ENCODE results near the gene PTPN4.
"Not testable (repeated sequence)": the region's sequence is repeated elsewhere in the genome, so short reads cannot be mapped to it uniquely, and the experiment has no call there.

PTPN4 gene

DNA sequence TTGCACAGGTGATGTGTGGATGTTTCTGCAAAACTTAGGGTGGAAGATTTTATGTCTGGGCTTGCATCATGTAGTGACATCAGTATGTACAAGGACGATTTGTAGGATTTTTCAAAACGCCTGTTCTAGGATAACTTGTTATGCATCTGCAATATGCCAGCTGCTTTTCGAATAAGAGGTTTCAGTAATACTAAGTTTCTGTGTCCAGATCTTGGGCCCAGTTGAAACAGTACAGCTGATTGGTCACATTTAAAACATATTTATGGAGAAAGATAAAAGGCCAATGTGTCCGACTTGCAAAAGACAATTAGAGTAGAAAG, 1.2 kb downstream of the PTPN4 start:
- DNase-seq, result no peak
- no peak for ATAC-seq

DNA sequence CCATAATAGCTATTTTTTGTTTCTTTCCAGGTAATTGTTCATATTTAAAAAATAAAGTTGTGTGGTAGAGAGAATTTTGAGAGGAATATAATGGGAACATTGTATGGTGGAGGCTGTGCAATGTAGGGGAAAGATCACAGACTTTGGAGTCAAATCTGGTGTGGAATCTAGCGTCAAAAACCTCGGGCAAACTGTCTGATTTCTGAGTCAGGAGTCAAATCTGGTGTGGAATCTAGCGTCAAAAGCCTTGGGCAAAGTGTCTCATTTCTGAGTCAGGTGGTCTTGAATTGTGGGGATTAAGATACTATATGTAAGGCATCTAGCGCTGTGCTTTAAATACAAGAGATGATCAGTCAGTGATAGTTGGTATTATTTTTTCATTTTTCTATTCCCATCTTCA, 5.1 kb downstream of the PTPN4 start:
- no peak for ATAC-seq
- DNase-seq, result no peak

DNA sequence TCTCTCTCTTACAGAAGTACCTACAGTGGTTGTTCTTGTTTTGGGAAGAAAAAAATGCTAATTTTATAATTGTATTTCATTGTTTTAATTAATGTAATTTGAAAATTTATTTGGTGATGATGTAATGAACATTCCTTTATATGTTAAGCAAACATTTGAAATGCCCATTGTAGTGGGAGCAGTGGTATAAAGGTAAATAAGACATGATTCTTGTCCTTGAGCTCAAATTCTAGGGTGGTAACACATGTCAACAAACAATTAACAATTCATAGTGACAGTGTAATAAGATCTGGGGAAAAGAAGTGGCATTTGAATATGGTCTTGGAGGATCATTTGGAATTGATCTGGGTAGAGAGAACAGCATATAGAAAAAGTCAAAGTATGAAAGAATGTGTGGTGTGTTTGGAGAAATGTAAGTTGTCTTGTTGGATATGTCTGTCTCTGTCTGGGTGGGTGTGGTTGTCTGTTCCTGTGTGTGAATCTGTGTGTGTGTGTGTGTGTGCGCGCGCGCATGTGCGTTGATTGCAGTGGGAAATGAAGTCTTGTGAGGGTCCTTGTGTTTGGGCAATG, 5.8 kb downstream of the PTPN4 start:
- DNase-seq (no peak), ATAC-seq (no peak)

DNA sequence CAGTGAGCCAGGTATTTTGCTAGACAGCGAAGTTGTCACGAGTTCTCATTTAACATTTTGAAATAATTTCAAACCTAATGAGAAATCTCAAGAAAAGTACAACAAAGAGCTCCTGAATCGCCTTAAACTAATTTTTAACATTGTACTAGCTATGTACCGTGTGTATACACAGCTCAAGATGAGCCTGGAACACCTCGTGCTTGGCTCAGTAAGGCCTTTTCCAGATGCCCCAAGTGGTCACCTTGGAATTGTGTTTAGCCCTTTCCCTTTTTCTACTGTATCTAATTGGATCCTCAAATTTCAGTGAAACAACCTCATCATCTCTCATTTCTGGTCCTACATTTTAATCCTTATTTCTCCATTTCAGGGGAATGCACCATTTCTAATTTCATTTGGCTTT, 7.2 kb downstream of the PTPN4 start:
- no peak for ATAC-seq

DNA sequence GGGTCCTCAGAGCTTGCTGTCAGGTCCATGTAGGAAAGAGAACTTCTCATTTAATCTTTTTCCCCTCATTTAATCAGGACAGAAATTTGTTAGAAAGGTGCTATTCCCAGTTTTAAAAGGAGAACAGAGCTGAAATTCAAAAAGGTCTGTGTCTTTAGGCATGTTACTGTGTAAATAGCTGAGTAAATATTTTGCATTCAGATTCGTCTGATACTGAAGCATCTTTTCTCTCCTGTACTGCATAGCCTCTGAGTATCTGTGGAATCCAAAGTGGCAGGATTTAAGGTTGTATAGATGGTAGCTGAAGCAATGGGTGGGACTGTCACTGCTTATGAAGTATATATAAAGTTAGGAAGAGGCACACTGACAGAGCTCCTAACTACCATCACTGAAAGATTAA, 9.0 kb downstream of the PTPN4 start:
- ATAC-seq, result no peak
- no peak for DNase-seq

More for the DNA sequence above, 7.2 kb downstream of the PTPN4 start:
- DNase-seq, result no peak

DNA sequence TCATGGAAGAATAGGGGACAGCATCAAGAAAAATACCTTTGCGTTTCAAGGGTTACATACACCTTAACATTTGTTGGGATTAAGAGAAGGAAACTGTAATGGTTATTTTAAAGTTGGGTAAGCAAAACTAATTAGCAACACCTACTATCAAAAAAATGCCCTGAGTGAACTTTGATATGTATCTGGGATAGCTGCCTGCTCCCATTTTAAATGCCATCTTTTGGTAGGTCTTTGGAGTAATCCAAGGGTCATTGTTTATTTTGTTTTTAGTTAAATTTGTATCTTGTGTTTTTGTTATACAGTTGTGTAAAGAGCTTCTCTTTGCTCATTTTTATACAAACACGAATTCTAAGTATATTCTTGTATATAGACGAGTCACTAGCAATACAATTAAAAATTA, 9.9 kb downstream of the PTPN4 start:
- ATAC-seq (no peak), DNase-seq (no peak)

DNA sequence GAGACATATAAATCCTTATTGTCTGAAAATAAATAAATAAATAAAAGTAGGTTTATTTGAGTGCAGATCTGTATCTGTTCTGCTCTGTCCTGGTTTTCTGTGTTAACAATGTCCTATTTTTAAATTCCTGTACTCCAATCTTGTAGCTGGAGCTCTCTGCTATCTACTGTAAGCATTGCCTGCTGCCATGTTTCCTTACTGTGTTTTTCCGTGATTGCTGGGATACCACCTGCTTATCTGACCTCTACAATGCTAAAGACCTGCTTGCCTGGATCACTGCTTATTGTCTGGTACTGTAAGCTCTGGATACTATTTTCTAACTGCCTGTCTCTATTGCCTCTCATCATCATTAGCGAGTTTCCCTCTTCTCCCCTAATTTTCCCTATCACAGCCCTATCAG, 11.6 kb downstream of the PTPN4 start:
- ATAC-seq (no peak), DNase-seq (no peak)

DNA sequence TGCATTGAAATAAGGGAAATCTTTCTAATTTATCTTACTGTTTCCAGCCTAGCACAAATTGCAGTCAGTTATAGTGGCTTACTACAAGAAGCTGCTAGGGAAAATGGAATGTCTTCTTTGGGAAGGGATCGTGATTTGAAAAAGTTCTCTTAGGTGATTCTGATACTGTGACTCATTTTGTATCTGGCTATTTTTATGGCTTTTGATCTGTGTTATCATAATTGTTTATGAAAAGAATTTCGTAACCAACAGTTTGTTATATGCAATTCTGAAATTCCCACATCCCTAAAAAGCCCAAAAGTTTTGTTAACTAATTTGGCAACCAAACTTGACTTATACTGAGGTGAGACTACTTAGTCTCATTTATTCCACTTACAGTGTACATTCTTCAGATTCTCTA, 12.4 kb downstream of the PTPN4 start:
- DNase-seq (no peak), ATAC-seq (no peak)

DNA sequence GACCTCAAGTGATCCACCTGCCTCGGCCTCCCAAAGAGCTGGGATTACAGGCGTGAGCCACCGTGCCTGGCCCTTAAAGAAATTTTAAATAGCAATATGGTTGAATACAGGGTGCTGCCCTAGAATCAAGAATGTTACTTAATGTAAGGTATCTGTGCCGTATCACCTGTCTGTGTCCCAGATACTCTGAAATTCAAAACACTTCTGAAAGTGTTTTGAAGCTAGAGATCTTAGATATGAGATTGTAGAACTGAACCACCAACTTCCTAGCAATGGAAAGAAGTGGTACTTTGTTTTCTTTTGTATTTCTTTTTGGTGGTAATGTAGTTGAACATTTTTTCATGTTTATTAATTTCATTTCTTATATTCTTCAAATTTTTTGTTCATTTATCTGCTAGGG, 13.0 kb downstream of the PTPN4 start:
- ATAC-seq (no peak), DNase-seq (no peak)

DNA sequence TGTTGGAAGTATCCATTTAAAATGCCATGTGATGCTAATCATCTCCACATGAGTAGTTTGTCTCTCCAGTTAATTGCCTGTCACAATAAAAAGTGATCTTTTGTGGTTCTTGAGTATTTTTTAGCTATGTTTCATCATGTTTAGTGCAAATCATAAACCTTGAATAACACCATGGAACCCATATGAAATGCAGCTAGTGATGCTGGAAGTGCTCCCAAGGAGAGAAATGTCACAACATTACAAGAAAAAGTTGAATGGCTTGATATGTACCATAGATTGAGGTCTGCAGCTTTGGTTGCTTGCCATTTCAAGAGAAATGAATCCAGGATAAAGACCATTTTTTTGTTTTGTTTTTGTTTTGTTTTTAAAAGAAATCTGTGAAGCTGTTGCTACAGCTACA, 14.3 kb downstream of the PTPN4 start:
- ATAC-seq, result no peak
- DNase-seq, result no peak

DNA sequence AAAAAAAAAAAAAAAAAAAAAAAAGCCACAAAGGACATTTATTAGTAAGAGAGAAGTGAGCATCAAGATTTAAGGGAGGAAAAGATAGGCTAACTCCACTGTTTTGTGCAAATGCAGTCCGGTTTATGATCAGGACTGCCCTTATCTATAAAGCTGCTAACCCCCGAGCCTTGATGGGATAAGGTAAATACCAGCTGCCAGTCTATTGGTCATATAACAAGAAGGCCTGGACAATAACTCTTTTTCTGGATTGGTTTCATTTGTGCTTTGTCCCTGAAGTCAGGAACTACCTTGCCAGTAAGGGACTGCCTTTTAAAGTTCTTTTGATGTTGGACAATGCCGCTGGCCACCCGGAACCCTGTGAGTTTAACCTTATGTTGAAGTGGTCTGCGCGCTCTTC, 15.4 kb downstream of the PTPN4 start:
- no peak for DNase-seq
- ATAC-seq, result no peak

DNA sequence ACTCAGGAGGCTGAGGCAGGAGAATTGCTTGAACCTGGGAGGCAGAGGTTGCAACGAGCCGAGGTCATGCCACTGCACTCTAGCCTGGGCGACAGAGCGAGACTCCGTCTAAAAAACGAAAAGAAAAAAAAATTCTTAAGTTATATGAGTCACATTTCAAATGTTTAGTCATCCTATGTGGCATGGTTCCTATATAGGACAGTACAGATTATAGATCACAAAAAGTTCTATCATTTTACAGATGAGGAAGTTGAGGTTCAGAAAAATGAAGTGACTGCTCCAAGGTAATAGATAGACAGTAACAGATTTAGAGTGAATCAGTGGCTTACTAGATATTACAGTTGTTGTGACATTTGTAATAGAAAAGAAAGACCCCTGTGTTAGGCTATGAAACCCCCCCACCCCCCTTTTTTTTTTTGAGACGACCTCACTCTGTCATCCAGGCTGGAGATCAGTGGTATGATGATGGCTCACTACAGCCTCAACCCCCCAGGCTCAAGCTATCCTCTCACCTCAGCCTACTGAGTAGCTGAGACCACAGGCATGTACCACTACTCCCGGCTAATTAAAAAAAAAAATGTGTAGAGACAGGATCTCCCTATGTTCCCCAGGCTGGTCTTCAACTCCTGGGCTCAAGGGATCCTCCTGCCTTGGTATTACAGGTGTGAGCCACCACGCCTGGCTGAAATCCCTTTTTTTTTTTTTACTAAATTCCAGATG, 22.7 kb downstream of the PTPN4 start:
- peak; percentile 40 for ATAC-seq

DNA sequence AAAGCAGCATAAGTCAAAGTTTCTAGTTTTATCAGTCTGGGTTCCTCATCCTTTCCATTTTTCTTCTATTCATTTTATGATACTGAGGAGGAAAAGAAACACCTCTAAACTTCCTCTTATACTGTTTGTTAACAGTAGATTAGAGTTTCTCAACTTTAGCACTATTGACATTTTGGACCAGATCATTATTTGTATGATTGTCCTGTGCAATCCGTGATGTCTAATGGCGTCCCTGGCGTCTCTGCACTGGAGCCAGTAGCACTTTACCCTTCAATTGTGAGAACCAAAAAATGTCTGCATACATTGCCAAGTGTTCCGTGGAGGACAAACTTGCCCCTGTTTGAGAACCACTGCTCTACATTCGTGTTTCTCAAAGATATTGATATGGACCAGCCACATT, 25.2 kb downstream of the PTPN4 start:
- no peak for ATAC-seq
- DNase-seq, result no peak

More for the DNA sequence above, 22.7 kb downstream of the PTPN4 start:
- DNase-seq, result no peak

DNA sequence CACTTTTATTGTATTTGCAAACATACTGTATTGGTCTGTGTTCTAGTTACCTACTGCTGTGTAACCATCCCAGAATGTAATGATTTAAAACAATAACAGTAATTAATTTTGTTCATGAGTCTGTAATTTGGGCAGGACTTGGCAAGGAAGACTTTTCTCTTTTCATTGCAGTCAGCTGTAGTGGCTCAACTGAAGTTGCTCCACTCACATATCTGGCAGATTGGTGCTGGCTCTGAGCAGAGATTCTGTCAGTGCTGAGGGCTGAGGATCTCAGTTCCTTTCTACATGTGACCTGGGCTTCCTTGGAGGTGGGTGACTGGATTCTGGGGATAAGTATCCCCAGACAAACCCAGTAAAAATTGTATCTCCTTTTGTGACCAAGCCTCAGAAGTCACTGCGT, 26.6 kb downstream of the PTPN4 start:
- ATAC-seq (no peak), DNase-seq (no peak)

DNA sequence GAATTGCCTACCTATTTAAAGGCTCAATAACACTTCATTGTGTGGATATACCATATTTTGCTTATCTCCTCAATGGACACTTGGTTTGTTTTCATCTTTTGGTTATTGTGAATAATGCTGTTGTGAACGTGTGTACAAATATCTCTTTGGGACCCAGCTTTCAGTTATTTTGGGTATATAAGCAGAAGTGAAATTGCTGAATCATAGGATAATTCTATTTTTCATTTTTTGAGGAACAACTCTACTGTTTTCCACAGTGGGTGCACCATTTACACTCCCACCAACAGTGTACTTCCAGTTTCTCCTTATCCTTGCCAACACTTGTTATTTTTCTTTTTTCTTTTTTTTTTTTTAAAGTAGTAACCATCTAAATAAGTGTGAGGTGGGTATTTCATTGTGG, 29.0 kb downstream of the PTPN4 start:
- no peak for DNase-seq
- ATAC-seq, result no peak

DNA sequence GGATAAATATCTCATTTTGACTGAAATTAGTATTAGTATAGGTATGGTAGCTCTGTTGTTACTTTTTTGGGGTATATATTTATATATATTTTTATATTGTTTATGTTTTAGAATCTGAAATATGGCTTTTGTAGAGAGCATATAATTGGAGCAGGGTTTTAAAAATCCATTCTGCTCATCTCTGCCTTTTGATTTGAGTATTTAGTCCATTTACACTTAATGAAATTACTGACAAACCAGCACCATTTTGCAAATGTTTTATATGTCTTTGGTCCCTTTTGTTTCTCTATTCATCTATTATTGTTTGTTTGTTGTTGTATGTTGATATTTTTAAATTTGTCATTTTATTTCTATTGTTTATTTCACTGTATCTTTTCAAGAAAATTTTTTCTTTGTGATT, 30.7 kb downstream of the PTPN4 start:
- ATAC-seq, result no peak
- DNase-seq, result no peak

DNA sequence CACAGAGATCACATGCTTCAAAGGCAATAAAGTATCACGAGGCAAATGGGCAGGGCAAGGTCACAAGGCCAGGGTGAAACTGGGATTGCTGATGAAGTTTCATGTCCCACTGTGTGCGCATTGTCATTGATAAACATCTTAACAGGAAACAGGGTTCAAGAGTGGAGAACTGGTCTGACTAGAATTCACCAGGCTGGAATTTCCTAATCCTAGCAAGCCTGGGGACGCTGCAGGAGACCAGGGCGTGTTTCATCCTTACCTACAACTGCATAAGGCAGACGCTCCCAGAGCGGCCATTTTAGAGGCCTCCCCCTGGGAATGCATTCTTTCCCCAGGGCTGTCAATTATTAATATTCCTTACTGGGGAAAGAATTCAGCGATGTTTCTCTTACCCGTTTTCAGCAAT, 33.2 kb downstream of the PTPN4 start:
- DNase-seq (no peak), ATAC-seq (no peak)

DNA sequence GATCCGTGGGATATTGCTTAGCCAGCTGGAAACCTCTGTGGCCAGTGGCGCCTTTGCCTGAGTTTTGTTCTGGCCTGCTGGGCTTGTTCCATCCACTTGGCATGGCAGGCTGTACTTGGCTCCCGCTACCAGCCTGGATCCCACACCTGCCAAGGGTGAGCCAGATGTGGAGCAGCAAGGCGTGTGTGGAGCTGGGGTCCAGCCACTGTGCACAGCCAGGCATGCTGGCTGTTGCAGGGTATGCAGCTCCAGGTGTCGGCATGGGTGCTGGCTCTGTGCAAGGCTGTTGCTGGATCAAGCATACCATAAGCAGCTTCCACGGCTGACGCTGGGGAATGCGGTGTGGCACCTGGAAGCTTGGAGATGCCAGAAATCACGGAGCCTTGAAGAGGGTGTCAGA, 34.5 kb downstream of the PTPN4 start:
- ATAC-seq (no peak), DNase-seq (no peak)

DNA sequence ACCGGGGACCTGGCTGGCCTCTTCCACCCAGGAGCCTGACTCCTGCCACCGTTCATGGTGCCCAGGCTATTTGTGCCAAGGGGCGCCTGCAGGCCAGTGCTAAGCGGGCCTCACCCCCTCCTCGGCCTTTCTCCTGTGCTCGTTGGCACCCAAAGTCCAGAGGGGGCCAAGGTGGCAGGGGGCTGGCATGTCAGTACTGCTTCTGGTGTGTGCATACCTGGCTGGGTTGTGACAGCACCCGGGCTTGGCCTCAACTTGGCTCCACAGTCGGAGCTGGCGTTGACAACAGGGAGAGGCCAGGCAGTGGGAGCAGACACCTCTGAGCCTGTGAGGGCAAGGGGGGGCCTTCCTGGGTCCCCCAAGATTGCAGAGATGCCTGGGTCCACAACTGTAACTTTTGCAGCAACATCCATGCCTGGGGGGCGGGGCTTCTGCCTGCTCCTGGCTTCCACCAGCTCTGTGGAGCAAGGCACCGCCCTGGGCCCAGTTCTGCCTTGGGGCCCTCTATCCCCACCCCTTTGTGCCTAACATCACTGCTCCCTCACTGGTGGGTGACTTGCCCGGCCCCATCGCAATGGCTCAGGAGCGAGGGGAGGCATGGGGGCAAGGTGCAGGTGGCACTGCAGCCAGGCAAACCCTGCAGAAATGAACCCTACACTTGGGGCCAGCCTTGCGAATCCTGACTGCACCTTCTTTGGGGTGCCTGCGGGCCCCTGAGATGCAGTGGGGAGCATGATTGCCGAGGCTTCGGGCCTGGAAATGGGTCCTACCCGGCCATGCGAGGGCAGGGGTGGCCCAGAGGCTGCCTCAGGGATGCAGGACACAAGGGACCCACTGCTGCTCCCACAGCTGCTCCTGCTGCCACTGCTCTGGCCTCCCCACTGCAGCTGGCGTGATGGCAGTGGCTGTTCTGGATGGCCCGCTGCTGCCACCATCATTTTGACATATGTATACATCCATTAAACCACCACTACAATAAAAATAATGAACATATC, 35.9 kb downstream of the PTPN4 start:
- ATAC-seq, result no peak
- no peak for DNase-seq

DNA sequence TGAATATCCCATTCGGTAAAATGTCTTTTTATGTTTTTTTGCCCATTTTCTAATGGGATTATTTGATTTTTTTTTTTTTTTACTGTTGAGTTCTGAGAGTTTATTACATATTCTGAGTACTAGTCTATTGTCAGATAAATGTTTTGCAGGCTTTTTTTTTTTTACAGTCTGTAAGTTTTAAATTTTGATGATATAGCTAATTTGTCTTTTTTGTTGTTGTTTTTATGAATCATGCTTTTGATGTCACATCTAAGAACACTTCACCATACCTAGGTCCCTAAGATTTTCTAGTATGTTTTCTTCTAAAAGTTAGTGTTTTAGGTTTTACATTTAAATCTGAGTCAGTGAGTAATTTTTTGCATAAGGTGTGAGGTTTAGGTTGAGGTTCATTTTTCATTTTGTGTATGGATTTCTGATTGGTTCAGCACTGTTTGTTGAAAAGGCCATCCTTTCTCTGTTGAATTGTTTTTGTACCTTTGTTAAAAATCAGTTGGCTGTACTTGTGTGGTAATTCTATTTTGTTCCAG, 40.7 kb downstream of the PTPN4 start:
- ATAC-seq (no peak), DNase-seq (no peak)

DNA sequence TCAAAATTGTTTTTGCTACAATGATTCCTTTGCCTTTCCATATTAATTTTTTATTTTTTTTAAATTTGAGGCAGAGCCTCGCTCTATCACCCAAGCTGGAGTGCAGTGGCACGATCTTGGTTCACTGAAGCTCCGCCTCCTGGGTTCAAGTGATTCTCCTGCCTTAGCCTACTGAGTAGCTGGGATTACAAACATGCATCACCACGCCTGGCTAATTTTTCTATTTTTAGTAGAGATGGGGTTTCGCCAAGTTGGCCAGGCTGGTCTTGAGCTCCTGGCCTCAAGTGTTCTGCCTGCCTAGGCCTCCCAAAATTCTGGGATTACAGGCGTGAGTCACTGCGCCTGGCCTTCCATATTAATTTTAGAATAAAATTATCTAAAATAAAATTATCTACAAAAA, 41.3 kb downstream of the PTPN4 start:
- DNase-seq (no peak), ATAC-seq (no peak)

DNA sequence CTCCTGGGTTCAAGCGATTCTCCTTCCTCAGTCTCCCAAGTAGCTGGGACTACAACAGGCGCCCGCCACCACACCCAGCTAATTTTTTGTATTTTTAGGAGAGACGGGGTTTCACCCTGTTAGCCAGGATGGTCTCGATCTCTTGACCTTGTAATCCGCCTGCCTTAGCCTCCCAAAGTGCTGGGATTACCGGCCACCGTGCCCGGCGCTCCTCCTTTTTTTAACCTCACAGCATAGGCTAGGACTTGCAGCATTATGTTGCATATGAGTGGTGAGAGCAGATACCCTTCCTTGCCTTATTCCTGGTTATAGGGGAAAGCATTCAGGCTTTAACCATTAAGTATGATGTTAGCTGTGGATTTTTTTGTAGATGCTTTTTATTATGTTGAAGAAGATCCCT, 42.3 kb downstream of the PTPN4 start:
- DNase-seq, ATAC-seq: not testable (repeated sequence)

DNA sequence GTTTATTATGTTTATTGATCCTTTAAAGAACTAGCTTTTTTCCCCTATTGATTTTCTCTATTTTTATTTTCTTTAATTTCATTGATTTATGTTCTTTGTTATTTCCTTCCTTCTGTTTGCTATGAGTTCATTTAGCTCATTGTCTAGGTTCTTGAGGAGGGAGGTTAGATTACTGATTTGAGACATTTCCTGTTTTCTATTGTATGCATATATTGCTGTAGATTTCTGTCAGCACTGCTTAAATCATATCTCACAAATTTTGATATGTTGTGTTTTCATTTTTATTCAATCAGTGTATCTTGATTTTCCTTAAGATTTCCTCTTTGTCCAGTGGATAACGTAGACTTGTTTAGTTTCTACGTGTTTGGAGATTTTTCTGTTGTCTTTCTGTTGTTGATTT, 43.4 kb downstream of the PTPN4 start:
- no peak for DNase-seq
- no peak for ATAC-seq
